Measurements from ENCODE around the gene NPC1L1. TPM values are rescaled to one million over a fixed set of nuclear protein-coding genes. Genes with fewer than 3 reads are reported as not detected.
A peak's percentile ranks its signal among the peaks of the same experiment; 100 is the strongest.

NPC1L1 gene
- total and polyA plus RNA-seq, 2 donors (not counting 1 experiment from before 2014, with no cell fraction given) = 0.07 TPM; not detected in 1

GRCh38 chr7:44547536-44548231, 6.6 kb upstream of the NPC1L1 start:
- Mint-ChIP-seq H3K27ac (no peak overlapping the region), H3K4me1 (no peaks in the 10 kb centered on the region), H3K4me3 (no peak overlapping the region), H3K27me3 (peaks cover 16% of the 10 kb centered on the region), H3K9me3 (ENCODE audit: insufficient read depth) (no peaks in the 10 kb centered on the region)
- Histone ChIP-seq H3K4me3 (ENCODE audit: control extremely low read depth in 1 of 5, extremely low read depth in 1 of 5, insufficient read depth in 1 of 5, low read depth in 2 of 5, low read length in 4 of 5) (no peak overlapping the region), H3K9ac (ENCODE audit: low read length) (no peak overlapping the region), H3K4me2 (replicated peaks; ENCODE audit: low read depth, low read length, poor library complexity, severe bottlenecking) (no peak overlapping the region), H3K27ac (ENCODE audit: low read length in 2 of 2) (no peak overlapping the region), H2AFZ (ENCODE audit: insufficient read depth, low read depth, low read length, poor library complexity, severe bottlenecking) (no peak overlapping the region), H4K20me1 (ENCODE audit: control insufficient read depth, insufficient read depth, low read length, poor library complexity, severe bottlenecking) (no peaks in the 10 kb centered on the region), H3K27me3 (replicated peaks in 1 of 4; ENCODE audit: control extremely low read depth in 1 of 4, control insufficient read depth in 3 of 4, insufficient read depth in 4 of 4, low read length in 3 of 4) (peaks cover 0 to 8% (median 2%) of the 10 kb centered on the region in 4 experiments), H3K9me3 (ENCODE audit: control extremely low read depth in 1 of 3, control insufficient read depth in 2 of 3, insufficient read depth in 1 of 3, low read length in 2 of 3) (no peaks in the 10 kb centered on the region), H3K36me3 (replicated peaks in 1 of 2; ENCODE audit: control extremely low read depth in 1 of 2, control insufficient read depth in 1 of 2, extremely low read depth in 1 of 2, insufficient read depth in 2 of 2, low read length in 1 of 2) (no peaks in the 10 kb centered on the region), H3K4me1 (ENCODE audit: control insufficient read depth in 2 of 2, insufficient read depth in 2 of 2, low read length in 2 of 2) (no peaks in the 10 kb centered on the region), H3K79me2 (ENCODE audit: control insufficient read depth, insufficient read depth, low read length) (no peaks in the 10 kb centered on the region)
- POLR2A ChIA-PET = no interaction called here
- intact Hi-C loops (cut with micrococcal nuclease) = no loop called here
- CTCF ChIA-PET = interaction anchor here (1.2 to 1.5 kb wide), 2 partner anchors 13 to 588 kb away, joined by 3 to 6 read pairs; no protein-coding TSS in a partner anchor
- TF ChIP-seq, protein P1, sequence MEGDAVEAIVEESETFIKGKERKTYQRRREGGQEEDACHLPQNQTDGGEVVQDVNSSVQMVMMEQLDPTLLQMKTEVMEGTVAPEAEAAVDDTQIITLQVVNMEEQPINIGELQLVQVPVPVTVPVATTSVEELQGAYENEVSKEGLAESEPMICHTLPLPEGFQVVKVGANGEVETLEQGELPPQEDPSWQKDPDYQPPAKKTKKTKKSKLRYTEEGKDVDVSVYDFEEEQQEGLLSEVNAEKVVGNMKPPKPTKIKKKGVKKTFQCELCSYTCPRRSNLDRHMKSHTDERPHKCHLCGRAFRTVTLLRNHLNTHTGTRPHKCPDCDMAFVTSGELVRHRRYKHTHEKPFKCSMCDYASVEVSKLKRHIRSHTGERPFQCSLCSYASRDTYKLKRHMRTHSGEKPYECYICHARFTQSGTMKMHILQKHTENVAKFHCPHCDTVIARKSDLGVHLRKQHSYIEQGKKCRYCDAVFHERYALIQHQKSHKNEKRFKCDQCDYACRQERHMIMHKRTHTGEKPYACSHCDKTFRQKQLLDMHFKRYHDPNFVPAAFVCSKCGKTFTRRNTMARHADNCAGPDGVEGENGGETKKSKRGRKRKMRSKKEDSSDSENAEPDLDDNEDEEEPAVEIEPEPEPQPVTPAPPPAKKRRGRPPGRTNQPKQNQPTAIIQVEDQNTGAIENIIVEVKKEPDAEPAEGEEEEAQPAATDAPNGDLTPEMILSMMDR (IDR thresholded peaks at IDR 0.05) = peak; percentile 32
- no peak for TF ChIP-seq EZH2 (IDR thresholded peaks at IDR 0.05; ENCODE audit: borderline replicate concordance, insufficient read depth, low read depth, low read length, poor library complexity, severe bottlenecking)
- 85% methylated on average over 3 of the region's 6 CpGs for WGBS (ENCODE audit: insufficient coverage)
- ATAC-seq (ENCODE audit: low read depth) (no peak), DNase-seq (no peak)

DNA sequence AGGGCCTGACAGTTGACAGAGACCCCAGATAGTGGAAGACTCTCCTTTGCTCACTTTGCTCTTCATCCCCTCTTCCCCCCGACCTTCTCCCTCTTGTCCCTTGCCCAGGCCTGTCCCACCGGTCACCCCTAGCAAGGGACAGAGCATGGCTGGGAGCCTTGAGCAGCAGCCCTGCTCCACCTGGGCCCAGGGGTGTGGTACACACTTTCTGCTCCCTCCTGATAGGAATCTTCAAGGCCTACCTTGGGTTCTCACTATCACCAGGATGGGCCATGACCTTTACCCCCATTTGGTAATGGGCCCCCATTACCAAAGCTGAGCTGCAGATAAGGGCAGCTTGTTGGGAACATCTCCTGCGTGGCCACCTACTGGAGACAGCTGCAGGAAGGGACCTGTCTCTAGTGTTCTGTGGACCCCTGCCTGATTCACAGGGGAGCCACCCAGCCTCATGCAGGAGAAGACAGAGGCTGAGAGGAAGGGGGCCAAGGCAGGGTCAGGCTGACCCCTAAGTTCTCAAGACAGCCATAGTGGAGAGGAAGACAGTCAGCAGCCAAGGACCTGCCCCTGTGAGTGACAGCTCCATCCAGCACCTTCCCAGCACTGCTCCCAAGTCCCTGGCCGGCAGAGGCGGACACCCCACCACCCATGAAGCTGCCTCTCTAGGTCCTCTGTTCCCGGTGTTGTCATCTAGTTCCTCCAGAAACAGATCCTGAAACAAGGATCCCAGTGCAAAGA, 913 bp upstream of the NPC1L1 start:
- no peak overlapping the region for H2AFZ ChIP-seq (ENCODE audit: insufficient read depth, low read depth, low read length, poor library complexity, severe bottlenecking)
- DNase-seq (no peak), ATAC-seq (ENCODE audit: low read depth) (no peak)
- Mint-ChIP-seq H3K27me3 (peaks cover 9% of the 10 kb centered on the region), H3K9me3 (ENCODE audit: insufficient read depth) (no peaks in the 10 kb centered on the region), H3K4me1 (no peaks in the 10 kb centered on the region), H3K27ac (no peak overlapping the region), H3K4me3 (no peak overlapping the region)
- intact Hi-C loops (cut with micrococcal nuclease) = no loop called here
- no peak overlapping the region for H3K4me3 ChIP-seq (ENCODE audit: control extremely low read depth in 1 of 5, extremely low read depth in 1 of 5, insufficient read depth in 1 of 5, low read depth in 2 of 5, low read length in 4 of 5)
- 93% methylated on average over 5 of the region's 6 CpGs for WGBS (ENCODE audit: insufficient coverage)
- no peaks in the 10 kb centered on the region for H3K4me1 ChIP-seq (ENCODE audit: control insufficient read depth in 2 of 2, insufficient read depth in 2 of 2, low read length in 2 of 2)
- no peaks in the 10 kb centered on the region for H3K79me2 ChIP-seq (ENCODE audit: control insufficient read depth, insufficient read depth, low read length)
- no peak overlapping the region for H3K4me2 ChIP-seq (replicated peaks; ENCODE audit: low read depth, low read length, poor library complexity, severe bottlenecking)
- H3K27me3 ChIP-seq (replicated peaks in 1 of 4; ENCODE audit: control extremely low read depth in 1 of 4, control insufficient read depth in 3 of 4, insufficient read depth in 4 of 4, low read length in 3 of 4) = peaks cover 0 to 4% (median 0%) of the 10 kb centered on the region in 4 experiments
- no peak overlapping the region for H3K9ac ChIP-seq (ENCODE audit: low read length)
- POLR2A ChIA-PET = no interaction called here
- no peaks in the 10 kb centered on the region for H4K20me1 ChIP-seq (ENCODE audit: control insufficient read depth, insufficient read depth, low read length, poor library complexity, severe bottlenecking)
- no peak overlapping the region for H3K27ac ChIP-seq (ENCODE audit: low read length in 2 of 2)
- H3K9me3 ChIP-seq (ENCODE audit: control extremely low read depth in 1 of 3, control insufficient read depth in 2 of 3, insufficient read depth in 1 of 3, low read length in 2 of 3) = no peaks in the 10 kb centered on the region
- no peaks in the 10 kb centered on the region for H3K36me3 ChIP-seq (replicated peaks in 1 of 2; ENCODE audit: control extremely low read depth in 1 of 2, control insufficient read depth in 1 of 2, extremely low read depth in 1 of 2, insufficient read depth in 2 of 2, low read length in 1 of 2)
- TF ChIP-seq EZH2 (IDR thresholded peaks at IDR 0.05; ENCODE audit: borderline replicate concordance, insufficient read depth, low read depth, low read length, poor library complexity, severe bottlenecking) = no peak
- TF ChIP-seq, protein P1 (IDR thresholded peaks at IDR 0.05) = no peak
- CTCF ChIA-PET = no interaction called here

All from B cell (primary cell).